Measurements from ENCODE around the gene FXYD1.

Gene FXYD1

DNA sequence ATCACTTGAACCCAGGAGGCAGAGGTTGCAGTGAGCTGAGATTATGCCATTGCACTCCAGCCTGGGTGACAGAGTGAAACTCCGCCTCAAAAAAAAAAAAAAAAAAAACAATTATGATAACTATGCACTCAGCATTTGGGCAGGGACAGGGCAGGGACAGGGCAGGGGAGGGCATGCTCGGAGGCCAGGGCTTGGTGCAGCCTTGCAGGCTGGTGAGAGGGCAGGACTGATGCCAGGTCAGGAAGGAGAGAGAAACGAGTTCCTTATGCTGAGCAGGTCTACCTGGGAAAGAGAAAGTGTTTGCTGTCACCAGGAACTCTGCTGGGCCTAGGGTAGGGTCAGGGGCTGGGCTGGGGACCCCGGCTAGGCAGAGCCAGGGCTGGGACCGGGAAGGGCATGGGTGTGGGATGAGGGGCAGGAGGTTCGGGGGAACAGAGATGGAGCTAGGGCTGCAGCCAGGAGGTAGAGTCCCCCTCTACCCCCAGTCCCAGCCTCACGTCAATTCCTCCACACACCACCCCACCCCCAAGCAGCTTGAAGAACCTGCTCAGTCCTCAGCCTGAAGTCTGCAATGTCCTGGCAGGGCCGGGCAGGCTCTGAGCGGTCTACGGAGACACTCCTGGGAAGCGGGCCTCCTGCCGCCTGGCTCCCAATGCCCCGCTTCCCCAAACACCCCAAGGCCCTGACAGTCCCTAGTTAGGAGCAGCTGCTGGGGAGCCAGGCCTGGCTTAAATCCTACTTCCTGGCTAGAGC is 20.2 kb upstream of the FXYD1 start:
- Histone ChIP-seq H3K9ac (ENCODE audit: low read length) (no peak overlapping the region), H2AFZ (ENCODE audit: low read length) (no peak overlapping the region), H3F3A (ENCODE audit: insufficient read depth, low read length) (no peaks in the 10 kb centered on the region), H3K4me3 (ENCODE audit: low read length) (no peak overlapping the region), H3K27me3 (replicated peaks; ENCODE audit: insufficient read depth, low read length) (peaks cover 74% of the 10 kb centered on the region), H3K4me2 (ENCODE audit: low read depth, low read length) (no peak overlapping the region), H3K79me2 (ENCODE audit: low read length) (no peaks in the 10 kb centered on the region), H3K36me3 (replicated peaks; ENCODE audit: insufficient read depth, low read length) (no peaks in the 10 kb centered on the region), H3K9me2 (replicated peaks; ENCODE audit: insufficient read depth, low read length) (no peaks in the 10 kb centered on the region), H4K20me1 (ENCODE audit: insufficient read depth, low read length) (no peaks in the 10 kb centered on the region), H3K27ac (ENCODE audit: low read length) (no peak overlapping the region), H3K4me1 (ENCODE audit: low read length) (no peaks in the 10 kb centered on the region), H3K9me3 (replicated peaks; ENCODE audit: insufficient read depth, low read length) (no peaks in the 10 kb centered on the region)
- TF ChIP-seq EZH2 (optimal IDR thresholded peaks at IDR 0.05; ENCODE audit: low read depth, low read length) (no peak), EZH2phosphoT487 (IDR thresholded peaks at IDR 0.05; ENCODE audit: low read length) (no peak)
- TF ChIP-seq, protein P1, sequence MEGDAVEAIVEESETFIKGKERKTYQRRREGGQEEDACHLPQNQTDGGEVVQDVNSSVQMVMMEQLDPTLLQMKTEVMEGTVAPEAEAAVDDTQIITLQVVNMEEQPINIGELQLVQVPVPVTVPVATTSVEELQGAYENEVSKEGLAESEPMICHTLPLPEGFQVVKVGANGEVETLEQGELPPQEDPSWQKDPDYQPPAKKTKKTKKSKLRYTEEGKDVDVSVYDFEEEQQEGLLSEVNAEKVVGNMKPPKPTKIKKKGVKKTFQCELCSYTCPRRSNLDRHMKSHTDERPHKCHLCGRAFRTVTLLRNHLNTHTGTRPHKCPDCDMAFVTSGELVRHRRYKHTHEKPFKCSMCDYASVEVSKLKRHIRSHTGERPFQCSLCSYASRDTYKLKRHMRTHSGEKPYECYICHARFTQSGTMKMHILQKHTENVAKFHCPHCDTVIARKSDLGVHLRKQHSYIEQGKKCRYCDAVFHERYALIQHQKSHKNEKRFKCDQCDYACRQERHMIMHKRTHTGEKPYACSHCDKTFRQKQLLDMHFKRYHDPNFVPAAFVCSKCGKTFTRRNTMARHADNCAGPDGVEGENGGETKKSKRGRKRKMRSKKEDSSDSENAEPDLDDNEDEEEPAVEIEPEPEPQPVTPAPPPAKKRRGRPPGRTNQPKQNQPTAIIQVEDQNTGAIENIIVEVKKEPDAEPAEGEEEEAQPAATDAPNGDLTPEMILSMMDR (IDR thresholded peaks at IDR 0.05; ENCODE audit: low read length) = no peak
- DNase-seq = no peak

- no peak for DNase-seq
- Histone ChIP-seq H3K4me3 (ENCODE audit: low read length) (no peak overlapping the region), H3K27ac (ENCODE audit: low read length) (no peak overlapping the region), H3K36me3 (replicated peaks; ENCODE audit: insufficient read depth, low read length) (no peaks in the 10 kb centered on the region), H3K27me3 (replicated peaks; ENCODE audit: insufficient read depth, low read length) (peaks cover 76% of the 10 kb centered on the region), H3K4me2 (ENCODE audit: low read depth, low read length) (no peak overlapping the region), H3K4me1 (ENCODE audit: low read length) (0 out of 2 replicates have a peak, but pooled peaks cover under 1% of the 10 kb centered on the region), H3K9ac (ENCODE audit: low read length) (no peak overlapping the region), H4K20me1 (ENCODE audit: insufficient read depth, low read length) (no peaks in the 10 kb centered on the region), H3K79me2 (ENCODE audit: low read length) (no peaks in the 10 kb centered on the region), H2AFZ (ENCODE audit: low read length) (no peak overlapping the region), H3K9me2 (replicated peaks; ENCODE audit: insufficient read depth, low read length) (no peaks in the 10 kb centered on the region), H3F3A (ENCODE audit: insufficient read depth, low read length) (no peaks in the 10 kb centered on the region), H3K9me3 (replicated peaks; ENCODE audit: insufficient read depth, low read length) (no peaks in the 10 kb centered on the region)
- TF ChIP-seq EZH2phosphoT487 (IDR thresholded peaks at IDR 0.05; ENCODE audit: low read length) (no peak), EZH2 (optimal IDR thresholded peaks at IDR 0.05; ENCODE audit: low read depth, low read length) (no peak)
- TF ChIP-seq, protein P1 (IDR thresholded peaks at IDR 0.05; ENCODE audit: low read length) = no peak
These were observed 19.5 kb upstream of the FXYD1 start for GRCh38 chr19:35119091-35119490.

GRCh38 chr19:35119578-35120155 is 19.0 kb upstream of the FXYD1 start:
- H4K20me1 ChIP-seq (ENCODE audit: insufficient read depth, low read length) = no peaks in the 10 kb centered on the region
- no peak overlapping the region for H3K4me3 ChIP-seq (ENCODE audit: low read length)
- peaks cover 76% of the 10 kb centered on the region for H3K27me3 ChIP-seq (replicated peaks; ENCODE audit: insufficient read depth, low read length)
- no peak overlapping the region for H3K4me2 ChIP-seq (ENCODE audit: low read depth, low read length)
- H3K9me3 ChIP-seq (replicated peaks; ENCODE audit: insufficient read depth, low read length) = no peaks in the 10 kb centered on the region
- H3K79me2 ChIP-seq (ENCODE audit: low read length) = no peaks in the 10 kb centered on the region
- DNase-seq = no peak
- no peaks in the 10 kb centered on the region for H3F3A ChIP-seq (ENCODE audit: insufficient read depth, low read length)
- no peak overlapping the region for H2AFZ ChIP-seq (ENCODE audit: low read length)
- peaks cover 4% of the 10 kb centered on the region for H3K4me1 ChIP-seq (ENCODE audit: low read length)
- no peak overlapping the region for H3K9ac ChIP-seq (ENCODE audit: low read length)
- no peak overlapping the region for H3K27ac ChIP-seq (ENCODE audit: low read length)
- H3K36me3 ChIP-seq (replicated peaks; ENCODE audit: insufficient read depth, low read length) = no peaks in the 10 kb centered on the region
- no peaks in the 10 kb centered on the region for H3K9me2 ChIP-seq (replicated peaks; ENCODE audit: insufficient read depth, low read length)
- no peak for TF ChIP-seq EZH2phosphoT487 (IDR thresholded peaks at IDR 0.05; ENCODE audit: low read length)
- TF ChIP-seq, protein P1 (IDR thresholded peaks at IDR 0.05; ENCODE audit: low read length) = no peak
- no peak for TF ChIP-seq EZH2 (optimal IDR thresholded peaks at IDR 0.05; ENCODE audit: low read depth, low read length)
